ENCODE results near the gene NFATC1.

Gene NFATC1

DNA sequence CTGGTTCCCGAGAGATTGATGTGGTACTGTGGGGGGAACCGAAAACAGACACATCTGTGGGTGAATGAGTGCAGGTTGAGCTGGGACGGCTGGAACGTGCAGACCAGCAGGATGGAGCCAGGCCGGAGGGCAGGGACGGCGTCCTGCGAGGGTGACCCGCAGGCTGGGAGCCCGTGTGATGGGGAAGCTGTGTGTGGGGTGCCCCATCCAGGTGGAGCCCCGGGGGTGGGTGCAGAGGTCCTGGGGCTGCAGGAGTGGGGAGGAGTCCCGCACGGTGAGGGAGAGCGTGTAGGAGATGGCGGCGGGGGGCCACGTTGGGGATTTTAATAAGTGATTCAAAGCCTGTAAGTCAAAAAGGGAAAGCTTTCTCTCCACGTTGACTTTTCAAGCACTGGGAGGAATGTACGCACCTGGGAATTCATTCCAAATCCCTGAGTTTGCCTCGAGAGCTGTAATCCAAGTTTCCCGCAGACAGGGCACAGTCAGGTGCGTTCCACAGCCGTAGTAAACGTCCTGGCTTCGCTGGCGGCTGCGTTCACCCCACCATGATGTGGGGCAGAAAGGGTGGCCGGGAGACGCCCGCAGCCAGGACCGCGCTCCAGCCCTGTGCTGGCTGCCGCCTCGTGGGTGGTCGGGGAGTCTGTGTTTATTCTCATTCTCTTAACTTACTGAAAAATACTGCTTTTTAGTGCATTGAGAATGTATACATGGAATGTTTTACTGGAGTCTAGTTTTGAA is 54.0 kb downstream of the NFATC1 start:
- TF ChIP-seq SIN3A (IDR thresholded peaks at IDR 0.05; ENCODE audit: borderline replicate concordance, insufficient read depth, low read length) = no peak
- no peak for TF ChIP-seq FOXP2 (optimal IDR thresholded peaks at IDR 0.05; ENCODE audit: borderline replicate concordance, extremely low read depth, extremely low read length, insufficient read depth)
- TF ChIP-seq POLR2AphosphoS5 (IDR thresholded peaks at IDR 0.05; ENCODE audit: low read depth, low read length) = no peak
- TF ChIP-seq, protein P1, sequence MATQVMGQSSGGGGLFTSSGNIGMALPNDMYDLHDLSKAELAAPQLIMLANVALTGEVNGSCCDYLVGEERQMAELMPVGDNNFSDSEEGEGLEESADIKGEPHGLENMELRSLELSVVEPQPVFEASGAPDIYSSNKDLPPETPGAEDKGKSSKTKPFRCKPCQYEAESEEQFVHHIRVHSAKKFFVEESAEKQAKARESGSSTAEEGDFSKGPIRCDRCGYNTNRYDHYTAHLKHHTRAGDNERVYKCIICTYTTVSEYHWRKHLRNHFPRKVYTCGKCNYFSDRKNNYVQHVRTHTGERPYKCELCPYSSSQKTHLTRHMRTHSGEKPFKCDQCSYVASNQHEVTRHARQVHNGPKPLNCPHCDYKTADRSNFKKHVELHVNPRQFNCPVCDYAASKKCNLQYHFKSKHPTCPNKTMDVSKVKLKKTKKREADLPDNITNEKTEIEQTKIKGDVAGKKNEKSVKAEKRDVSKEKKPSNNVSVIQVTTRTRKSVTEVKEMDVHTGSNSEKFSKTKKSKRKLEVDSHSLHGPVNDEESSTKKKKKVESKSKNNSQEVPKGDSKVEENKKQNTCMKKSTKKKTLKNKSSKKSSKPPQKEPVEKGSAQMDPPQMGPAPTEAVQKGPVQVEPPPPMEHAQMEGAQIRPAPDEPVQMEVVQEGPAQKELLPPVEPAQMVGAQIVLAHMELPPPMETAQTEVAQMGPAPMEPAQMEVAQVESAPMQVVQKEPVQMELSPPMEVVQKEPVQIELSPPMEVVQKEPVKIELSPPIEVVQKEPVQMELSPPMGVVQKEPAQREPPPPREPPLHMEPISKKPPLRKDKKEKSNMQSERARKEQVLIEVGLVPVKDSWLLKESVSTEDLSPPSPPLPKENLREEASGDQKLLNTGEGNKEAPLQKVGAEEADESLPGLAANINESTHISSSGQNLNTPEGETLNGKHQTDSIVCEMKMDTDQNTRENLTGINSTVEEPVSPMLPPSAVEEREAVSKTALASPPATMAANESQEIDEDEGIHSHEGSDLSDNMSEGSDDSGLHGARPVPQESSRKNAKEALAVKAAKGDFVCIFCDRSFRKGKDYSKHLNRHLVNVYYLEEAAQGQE (IDR thresholded peaks at IDR 0.05; ENCODE audit: insufficient read depth in 1 of 2, low read depth in 2 of 2, low read length in 2 of 2) = no peak
- TF ChIP-seq TAF1 (IDR thresholded peaks at IDR 0.05; ENCODE audit: borderline replicate concordance, insufficient read depth, low read length) = no peak

DNA sequence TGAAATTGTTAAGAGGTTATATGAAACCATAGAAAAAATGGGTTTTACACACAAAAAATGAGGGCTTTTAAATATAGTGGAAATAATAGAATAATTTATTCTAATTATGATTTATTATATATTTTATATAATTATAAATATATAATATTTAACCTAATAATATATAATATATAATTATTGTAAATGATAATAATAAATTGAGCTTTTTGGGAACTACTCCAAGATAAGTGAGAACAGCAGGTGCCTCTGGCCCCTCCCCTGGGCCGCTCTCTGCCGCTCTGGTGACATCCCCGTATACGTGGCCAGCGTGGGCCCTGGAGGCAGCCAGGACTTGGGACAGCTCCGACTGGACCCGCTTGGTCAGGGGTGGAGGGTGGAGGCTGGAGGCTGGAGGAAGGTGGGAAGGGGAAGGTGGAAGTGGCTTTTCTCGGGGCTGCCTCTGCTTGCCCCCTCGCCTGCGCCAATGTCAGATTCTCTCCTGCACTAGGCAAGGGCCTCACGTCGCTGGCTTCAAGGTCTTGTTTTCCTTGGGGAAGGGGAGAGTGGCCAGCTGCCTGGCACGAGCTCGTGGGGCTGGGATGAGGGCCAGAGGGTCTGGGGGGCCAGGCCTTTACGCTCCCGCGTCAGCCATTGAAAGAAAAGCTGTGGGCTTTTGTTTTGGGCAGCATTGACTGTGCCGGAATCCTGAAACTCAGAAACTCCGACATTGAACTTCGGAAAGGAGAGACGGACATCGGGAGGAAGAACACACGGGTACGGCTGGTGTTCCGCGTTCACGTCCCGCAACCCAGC is 54.8 kb downstream of the NFATC1 start:
- no peak for TF ChIP-seq TAF1 (IDR thresholded peaks at IDR 0.05; ENCODE audit: borderline replicate concordance, insufficient read depth, low read length)
- TF ChIP-seq, protein P1 (IDR thresholded peaks at IDR 0.05; ENCODE audit: insufficient read depth in 1 of 2, low read depth in 2 of 2, low read length in 2 of 2) = no peak
- no peak for TF ChIP-seq FOXP2 (optimal IDR thresholded peaks at IDR 0.05; ENCODE audit: borderline replicate concordance, extremely low read depth, extremely low read length, insufficient read depth)
- no peak for TF ChIP-seq POLR2AphosphoS5 (IDR thresholded peaks at IDR 0.05; ENCODE audit: low read depth, low read length)
- no peak for TF ChIP-seq SIN3A (IDR thresholded peaks at IDR 0.05; ENCODE audit: borderline replicate concordance, insufficient read depth, low read length)

DNA sequence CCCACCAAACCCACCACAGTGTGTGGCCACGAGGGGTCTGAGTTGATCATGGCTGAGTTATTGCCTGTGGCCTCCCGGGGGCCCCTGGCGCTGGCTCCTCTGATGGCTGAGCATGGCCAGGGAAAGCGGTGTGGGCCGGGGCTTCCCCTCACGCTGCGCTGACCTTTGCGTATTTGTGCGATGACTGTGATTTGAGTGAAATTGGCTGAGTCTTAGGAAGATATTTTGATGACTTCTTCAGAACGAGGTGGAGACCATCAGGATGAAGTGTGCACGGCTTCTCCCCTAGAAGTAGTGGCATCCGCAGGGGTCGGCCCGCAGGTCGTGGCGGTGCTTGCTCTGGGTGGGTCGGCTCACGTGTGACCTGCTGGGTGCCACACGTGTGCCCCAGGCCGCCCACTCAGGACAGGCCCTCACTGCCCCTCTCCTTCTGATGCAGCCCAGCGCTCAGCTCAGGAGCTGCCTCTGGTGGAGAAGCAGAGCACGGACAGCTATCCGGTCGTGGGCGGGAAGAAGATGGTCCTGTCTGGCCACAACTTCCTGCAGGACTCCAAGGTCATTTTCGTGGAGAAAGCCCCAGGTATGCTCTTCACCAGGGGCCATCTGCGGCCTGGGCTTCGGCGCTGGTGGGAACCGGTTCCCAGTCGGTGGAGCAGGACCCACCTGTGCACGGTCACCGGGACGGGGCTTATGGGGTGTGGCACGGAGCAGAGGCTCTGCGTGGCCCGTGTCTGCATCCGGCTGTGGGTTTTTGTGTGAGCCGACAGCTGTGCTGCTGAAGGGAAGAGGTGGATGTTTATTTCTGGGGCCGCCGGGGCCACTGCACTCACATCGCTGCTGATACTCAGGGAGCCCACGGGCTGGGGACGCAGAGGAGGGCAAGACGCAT is 55.8 kb downstream of the NFATC1 start:
- no peak for TF ChIP-seq FOXP2 (optimal IDR thresholded peaks at IDR 0.05; ENCODE audit: borderline replicate concordance, extremely low read depth, extremely low read length, insufficient read depth)

DNA sequence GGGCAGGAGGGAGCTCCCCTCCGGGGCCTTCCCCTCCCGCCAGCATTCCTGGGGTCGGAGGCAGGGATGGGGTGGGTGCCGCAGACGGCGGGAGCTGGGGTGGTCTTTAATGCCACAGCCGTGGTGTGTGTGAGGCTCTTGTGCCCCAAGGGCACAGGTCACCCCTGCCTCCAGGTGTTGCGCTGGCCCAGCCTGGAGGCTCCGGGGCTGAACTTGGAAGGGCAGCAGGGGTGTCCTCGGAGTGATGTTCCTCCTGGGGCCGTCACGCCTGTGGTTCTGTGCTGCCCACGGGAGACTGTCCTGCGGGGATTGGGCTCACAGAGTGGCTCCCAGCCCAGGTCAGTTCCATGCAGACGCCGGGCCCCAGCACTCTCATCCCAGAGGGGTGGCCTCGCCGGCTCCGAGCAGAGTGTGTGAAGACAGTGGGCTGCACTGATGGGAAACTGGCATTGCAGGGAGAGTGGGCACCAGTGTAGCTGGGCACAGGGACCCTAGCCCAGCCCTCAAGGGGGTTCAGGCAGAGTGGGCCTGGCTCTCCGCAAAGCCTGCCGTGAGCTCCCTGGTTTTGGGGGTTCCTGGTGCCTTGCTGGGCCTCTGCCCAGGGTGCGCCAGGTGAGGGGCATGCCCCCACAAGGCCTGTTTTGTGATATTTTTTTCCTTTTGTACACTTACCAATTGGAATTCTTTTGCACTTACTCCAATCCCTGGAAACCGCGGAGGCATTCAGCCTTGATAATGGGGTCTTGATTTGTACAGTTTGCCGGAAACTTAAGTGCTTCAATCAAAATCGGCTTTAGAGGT is 56.7 kb downstream of the NFATC1 start:
- no peak for TF ChIP-seq FOXP2 (optimal IDR thresholded peaks at IDR 0.05; ENCODE audit: borderline replicate concordance, extremely low read depth, extremely low read length, insufficient read depth)
- TF ChIP-seq, protein P1 (IDR thresholded peaks at IDR 0.05; ENCODE audit: insufficient read depth in 1 of 2, low read depth in 2 of 2, low read length in 2 of 2) = no peak
- TF ChIP-seq POLR2AphosphoS5 (IDR thresholded peaks at IDR 0.05; ENCODE audit: low read depth, low read length) = no peak
- TF ChIP-seq TAF1 (IDR thresholded peaks at IDR 0.05; ENCODE audit: borderline replicate concordance, insufficient read depth, low read length) = no peak
- no peak for TF ChIP-seq SIN3A (IDR thresholded peaks at IDR 0.05; ENCODE audit: borderline replicate concordance, insufficient read depth, low read length)
